Measurements from ENCODE around the gene EARS2. TPM values are rescaled to one million over a fixed set of nuclear protein-coding genes. Genes with fewer than 3 reads are reported as not detected.

Gene EARS2
- total and polyA plus RNA-seq, 2 of the 4 experiments (the other 2 are of a cell fraction), result 28.1 to 37.8 TPM

GRCh38 chr16:23597003-23597756 lies 40.0 kb upstream of the EARS2 start:
- no peak overlapping the region for H3K14ac ChIP-seq (replicated peaks; ENCODE audit: low read depth, low read length)
- POLR2A ChIA-PET (ENCODE audit: unreplicated experiment), result no interaction called here
- no peak overlapping the region for H2BK120ac ChIP-seq (ENCODE audit: low read depth, low read length)
- no peak overlapping the region for H3K18ac ChIP-seq (ENCODE audit: low read depth, low read length)
- no peaks in the 10 kb centered on the region for H3K27me3 ChIP-seq (ENCODE audit: control insufficient read depth, insufficient read depth, low read length)
- H3K36me3 ChIP-seq (ENCODE audit: control insufficient read depth, insufficient read depth, low read length), result peaks cover 10% of the 10 kb centered on the region
- no peak overlapping the region for H3K4me2 ChIP-seq (ENCODE audit: low read depth, low read length)
- no peak overlapping the region for H2BK20ac ChIP-seq (ENCODE audit: low read depth, low read length)
- peak overlapping the region; percentile 67 for H4K5ac ChIP-seq (ENCODE audit: low read depth, low read length)
- no peak overlapping the region for H3K56ac ChIP-seq (ENCODE audit: extremely low read depth, insufficient read depth, low read length)
- no peak overlapping the region for H2BK5ac ChIP-seq (ENCODE audit: low read depth, low read length, poor library complexity, severe bottlenecking)
- in situ Hi-C loops (cut with MboI; ENCODE audit: low sequenced_read_pairs), result no loop called here
- H2AK9ac ChIP-seq (replicated peaks; ENCODE audit: low read depth, low read length, poor library complexity), result peak overlapping the region; percentile 68
- no peak overlapping the region; the same call in 1 of the 2 replicates for H3K4ac ChIP-seq (ENCODE audit: low read depth, low read length)
- WGBS, 2 experiments (ENCODE audit: extremely low coverage in 2 of 2, insufficient read length in 1 of 2), result 80% methylated on average over 1 of the region's 11 CpGs; no CpG with 5 or more reads in 1 of the 2 experiments
- H3K27ac ChIP-seq (ENCODE audit: insufficient read depth, low read length), result no peak overlapping the region
- H3K4me3 ChIP-seq (ENCODE audit: insufficient read depth, low read depth, low read length), result no peak overlapping the region
- peaks cover 18% of the 10 kb centered on the region for H4K20me1 ChIP-seq (ENCODE audit: insufficient read depth, low read length)
- peak overlapping the region; percentile 51; the same call in 1 of the 2 replicates for H2AK5ac ChIP-seq (ENCODE audit: low read depth, low read length)
- peaks cover 5% of the 10 kb centered on the region for H3K9me1 ChIP-seq (ENCODE audit: insufficient read depth, low read length)
- H2BK15ac ChIP-seq (ENCODE audit: low read depth, low read length), result no peak overlapping the region
- no peaks in the 10 kb centered on the region for H3K9me3 ChIP-seq (ENCODE audit: control insufficient read depth, insufficient read depth, low read length)
- no TSS peak for BruUV-seq (replicated peaks)
- DNase-seq, result no peak
- no peak overlapping the region for H3K23ac ChIP-seq (ENCODE audit: low read depth, low read length)
- no peak for ATAC-seq (ENCODE audit: low read depth)
- H3K79me1 ChIP-seq (ENCODE audit: low read depth in 1 of 2, low read length in 2 of 2), result peaks cover 0 to 23% of the 10 kb centered on the region in 2 experiments; a peak in 3 of 4 replicates
- H4K91ac ChIP-seq (ENCODE audit: insufficient read depth, low read depth, low read length), result no peak overlapping the region
- H3K4me1 ChIP-seq (ENCODE audit: control insufficient read depth, insufficient read depth, low read length), result peaks cover 3% of the 10 kb centered on the region; the same call in 1 of the 2 replicates
- H2AFZ ChIP-seq (replicated peaks; ENCODE audit: low read length, poor library complexity), result peak overlapping the region; percentile 54
- intact Hi-C loops (cut with micrococcal nuclease), result loop anchor here (2.0 kb wide), 1 partner anchor 44 kb away; the partner anchor contains the start of genes DCTN5 and PALB2
- CTCF ChIA-PET, result interaction anchor here (0.8 kb wide), 1 partner anchor 12 kb away, joined by 3 read pairs; no protein-coding TSS in a partner anchor
- dilution Hi-C loops (cut with HindIII; ENCODE audit: low sequenced_read_pairs, unreplicated experiment), result no loop called here
- TF ChIP-seq MAFK (IDR thresholded peaks at IDR 0.05; ENCODE audit: low read depth, low read length), result no peak
- no peak for TF ChIP-seq ELK1 (IDR thresholded peaks at IDR 0.05; ENCODE audit: borderline replicate concordance, low read depth, low read length)
- TF ChIP-seq RFX5 (IDR thresholded peaks at IDR 0.05; ENCODE audit: low read depth, low read length), result no peak
- TF ChIP-seq RAD21 (IDR thresholded peaks at IDR 0.05; ENCODE audit: low read length), result no peak
- TF ChIP-seq MAZ (IDR thresholded peaks at IDR 0.05; ENCODE audit: borderline replicate concordance, low read depth, low read length), result no peak
- no peak; the same call in 1 of the 2 replicates for TF ChIP-seq NFE2L2 (IDR thresholded peaks at IDR 0.05; ENCODE audit: low read depth, low read length)
- TF ChIP-seq MXI1 (IDR thresholded peaks at IDR 0.05; ENCODE audit: borderline replicate concordance, low read depth, low read length), result no peak
- TF ChIP-seq, protein P1, sequence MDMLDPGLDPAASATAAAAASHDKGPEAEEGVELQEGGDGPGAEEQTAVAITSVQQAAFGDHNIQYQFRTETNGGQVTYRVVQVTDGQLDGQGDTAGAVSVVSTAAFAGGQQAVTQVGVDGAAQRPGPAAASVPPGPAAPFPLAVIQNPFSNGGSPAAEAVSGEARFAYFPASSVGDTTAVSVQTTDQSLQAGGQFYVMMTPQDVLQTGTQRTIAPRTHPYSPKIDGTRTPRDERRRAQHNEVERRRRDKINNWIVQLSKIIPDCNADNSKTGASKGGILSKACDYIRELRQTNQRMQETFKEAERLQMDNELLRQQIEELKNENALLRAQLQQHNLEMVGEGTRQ (IDR thresholded peaks at IDR 0.05; ENCODE audit: low read depth, low read length), result no peak
- TF ChIP-seq CHD1 (IDR thresholded peaks at IDR 0.05; ENCODE audit: low read depth, low read length), result no peak
- TF ChIP-seq FOS (IDR thresholded peaks at IDR 0.05; ENCODE audit: low read depth, low read length), result no peak
- no peak for TF ChIP-seq BHLHE40 (IDR thresholded peaks at IDR 0.05; ENCODE audit: low read depth, low read length)
- no peak for TF ChIP-seq CEBPB (IDR thresholded peaks at IDR 0.05; ENCODE audit: low read depth, low read length)
- TF ChIP-seq RCOR1 (IDR thresholded peaks at IDR 0.05; ENCODE audit: insufficient replicate concordance, low read length), result no peak
- TF ChIP-seq SMC3 (IDR thresholded peaks at IDR 0.05; ENCODE audit: low read depth, low read length), result no peak
- peak overlapping the region; percentile 58 to 75; a peak in 3 of 4 replicates for H4K8ac ChIP-seq (ENCODE audit: low read depth in 2 of 2, low read length in 2 of 2)
- no peak overlapping the region for H3K9ac ChIP-seq (ENCODE audit: low read depth, low read length)
